ENCODE measurements around the gene PAM.

Gene PAM

GRCh38 chr5:103003872-103004271 lies 248.8 kb downstream of the PAM start:
- Mint-ChIP-seq H3K27ac (no peak overlapping the region), H3K4me1 (no peaks in the 10 kb centered on the region), H3K27me3 (no peaks in the 10 kb centered on the region), H3K9me3 (peaks cover 6% of the 10 kb centered on the region), H3K4me3 (no peak overlapping the region), H3K36me3 (peaks cover 6% of the 10 kb centered on the region)
- ATAC-seq = no peak

- Mint-ChIP-seq H3K27ac (no peak overlapping the region), H3K4me3 (no peak overlapping the region), H3K36me3 (peaks cover under 1% of the 10 kb centered on the region), H3K9me3 (peaks cover 1% of the 10 kb centered on the region), H3K27me3 (no peaks in the 10 kb centered on the region), H3K4me1 (no peaks in the 10 kb centered on the region)
- no peak for ATAC-seq
These were observed 250.2 kb downstream of the PAM start for GRCh38 chr5:103005276-103005675.

- Mint-ChIP-seq H3K27me3 (no peaks in the 10 kb centered on the region), H3K4me1 (no peaks in the 10 kb centered on the region), H3K27ac (no peak overlapping the region), H3K4me3 (no peak overlapping the region), H3K36me3 (peaks cover 6% of the 10 kb centered on the region), H3K9me3 (peaks cover 3% of the 10 kb centered on the region)
- ATAC-seq = no peak
These were observed 251.8 kb downstream of the PAM start for GRCh38 chr5:103006921-103007320.

- H3K4me3 Mint-ChIP-seq = no peak overlapping the region
- no peak for ATAC-seq
- peaks cover 12% of the 10 kb centered on the region for H3K36me3 Mint-ChIP-seq
- no peak overlapping the region for H3K27ac Mint-ChIP-seq
- peaks cover 3% of the 10 kb centered on the region for H3K9me3 Mint-ChIP-seq
- H3K27me3 Mint-ChIP-seq = no peaks in the 10 kb centered on the region
- no peaks in the 10 kb centered on the region for H3K4me1 Mint-ChIP-seq
These were observed 255.1 kb downstream of the PAM start for GRCh38 chr5:103010168-103010567.

GRCh38 chr5:103013933-103014552 lies 258.9 kb downstream of the PAM start:
- ATAC-seq = no peak
- no peak overlapping the region for H3K27ac Mint-ChIP-seq
- peaks cover 12% of the 10 kb centered on the region for H3K36me3 Mint-ChIP-seq
- H3K9me3 Mint-ChIP-seq = peaks cover 3% of the 10 kb centered on the region
- H3K4me1 Mint-ChIP-seq = no peaks in the 10 kb centered on the region
- H3K4me3 Mint-ChIP-seq = no peak overlapping the region
- no peaks in the 10 kb centered on the region for H3K27me3 Mint-ChIP-seq

GRCh38 chr5:103014983-103015382 lies 259.9 kb downstream of the PAM start:
- Mint-ChIP-seq H3K27me3 (no peaks in the 10 kb centered on the region), H3K4me1 (no peaks in the 10 kb centered on the region), H3K4me3 (no peak overlapping the region), H3K9me3 (peaks cover 3% of the 10 kb centered on the region), H3K36me3 (peaks cover 12% of the 10 kb centered on the region), H3K27ac (no peak overlapping the region)
- no peak for ATAC-seq

GRCh38 chr5:103016167-103016566 lies 261.1 kb downstream of the PAM start:
- Mint-ChIP-seq H3K4me1 (no peaks in the 10 kb centered on the region), H3K4me3 (no peak overlapping the region), H3K27me3 (no peaks in the 10 kb centered on the region), H3K36me3 (peaks cover 10% of the 10 kb centered on the region), H3K9me3 (peaks cover 2% of the 10 kb centered on the region), H3K27ac (no peak overlapping the region)
- ATAC-seq = no peak

GRCh38 chr5:103019804-103020203 lies 264.7 kb downstream of the PAM start:
- Mint-ChIP-seq H3K4me1 (no peaks in the 10 kb centered on the region), H3K27me3 (no peaks in the 10 kb centered on the region), H3K9me3 (no peaks in the 10 kb centered on the region), H3K4me3 (no peak overlapping the region), H3K27ac (no peak overlapping the region), H3K36me3 (no peaks in the 10 kb centered on the region)
- no peak for ATAC-seq

GRCh38 chr5:103021314-103021713 lies 266.2 kb downstream of the PAM start:
- no peaks in the 10 kb centered on the region for H3K9me3 Mint-ChIP-seq
- H3K4me1 Mint-ChIP-seq = no peaks in the 10 kb centered on the region
- H3K36me3 Mint-ChIP-seq = no peaks in the 10 kb centered on the region
- no peak overlapping the region for H3K27ac Mint-ChIP-seq
- no peak for ATAC-seq
- no peaks in the 10 kb centered on the region for H3K27me3 Mint-ChIP-seq
- H3K4me3 Mint-ChIP-seq = no peak overlapping the region

- Mint-ChIP-seq H3K4me1 (no peaks in the 10 kb centered on the region), H3K27ac (no peak overlapping the region), H3K9me3 (no peaks in the 10 kb centered on the region), H3K4me3 (no peak overlapping the region), H3K36me3 (peaks cover 6% of the 10 kb centered on the region), H3K27me3 (no peaks in the 10 kb centered on the region)
- no peak for ATAC-seq
These were observed 272.2 kb downstream of the PAM start for GRCh38 chr5:103027267-103027666.

GRCh38 chr5:103031607-103032006 lies 276.5 kb downstream of the PAM start:
- Mint-ChIP-seq H3K36me3 (peaks cover 11% of the 10 kb centered on the region), H3K27ac (no peak overlapping the region), H3K27me3 (no peaks in the 10 kb centered on the region), H3K9me3 (no peaks in the 10 kb centered on the region), H3K4me1 (no peaks in the 10 kb centered on the region), H3K4me3 (no peak overlapping the region)
- no peak for ATAC-seq

GRCh38 chr5:103033696-103034095 lies 278.6 kb downstream of the PAM start:
- H3K36me3 Mint-ChIP-seq = peaks cover 5% of the 10 kb centered on the region
- no peak overlapping the region for H3K27ac Mint-ChIP-seq
- no peak for ATAC-seq
- no peaks in the 10 kb centered on the region for H3K4me1 Mint-ChIP-seq
- H3K27me3 Mint-ChIP-seq = no peaks in the 10 kb centered on the region
- H3K4me3 Mint-ChIP-seq = no peak overlapping the region
- H3K9me3 Mint-ChIP-seq = no peaks in the 10 kb centered on the region

- no peaks in the 10 kb centered on the region for H3K4me1 Mint-ChIP-seq
- peaks cover 5% of the 10 kb centered on the region for H3K36me3 Mint-ChIP-seq
- H3K27me3 Mint-ChIP-seq = no peaks in the 10 kb centered on the region
- no peak for ATAC-seq
- H3K27ac Mint-ChIP-seq = no peak overlapping the region
- H3K9me3 Mint-ChIP-seq = no peaks in the 10 kb centered on the region
- no peak overlapping the region for H3K4me3 Mint-ChIP-seq
These were observed 279.7 kb downstream of the PAM start for GRCh38 chr5:103034662-103035392.

GRCh38 chr5:103035701-103036100 lies 280.6 kb downstream of the PAM start:
- Mint-ChIP-seq H3K9me3 (no peaks in the 10 kb centered on the region), H3K27me3 (no peaks in the 10 kb centered on the region), H3K4me3 (no peak overlapping the region), H3K27ac (no peak overlapping the region), H3K4me1 (no peaks in the 10 kb centered on the region), H3K36me3 (peaks cover 5% of the 10 kb centered on the region)
- ATAC-seq = no peak

- ATAC-seq = no peak
- no peaks in the 10 kb centered on the region for H3K27me3 Mint-ChIP-seq
- H3K36me3 Mint-ChIP-seq = peaks cover 5% of the 10 kb centered on the region
- H3K27ac Mint-ChIP-seq = no peak overlapping the region
- no peaks in the 10 kb centered on the region for H3K9me3 Mint-ChIP-seq
- H3K4me1 Mint-ChIP-seq = no peaks in the 10 kb centered on the region
- H3K4me3 Mint-ChIP-seq = no peak overlapping the region
These were observed 281.5 kb downstream of the PAM start for GRCh38 chr5:103036601-103037000.

- no peak overlapping the region for H3K4me3 Mint-ChIP-seq
- no peak overlapping the region for H3K27ac Mint-ChIP-seq
- H3K36me3 Mint-ChIP-seq = no peaks in the 10 kb centered on the region
- H3K9me3 Mint-ChIP-seq = no peaks in the 10 kb centered on the region
- ATAC-seq = no peak
- H3K27me3 Mint-ChIP-seq = no peaks in the 10 kb centered on the region
- no peaks in the 10 kb centered on the region for H3K4me1 Mint-ChIP-seq
These were observed 282.8 kb downstream of the PAM start for GRCh38 chr5:103037673-103038455.
